ENCODE results near the gene FEN1. TPM values are rescaled to one million over a fixed set of nuclear protein-coding genes. Genes with fewer than 3 reads are reported as not detected.

Gene FEN1
- total and polyA plus RNA-seq, 2 of the 13 experiments (the other 11 are each of a cell fraction or from before 2014, with no cell fraction given) = 12.4 to 102 TPM

GRCh38 chr11:61795459-61795858 lies 2.7 kb downstream of the FEN1 start:
- Histone ChIP-seq H3K4me3 (replicated peaks in 1 of 3; ENCODE audit: insufficient read depth in 1 of 3, low read depth in 2 of 3, low read length in 3 of 3) (no peak overlapping the region), H3K9me3 (ENCODE audit: low read length) (no peaks in the 10 kb centered on the region), H3K79me2 (ENCODE audit: insufficient read depth, low read length) (peaks cover 50% of the 10 kb centered on the region), H3K4me2 (ENCODE audit: low read depth, low read length) (no peak overlapping the region), H3K9ac (ENCODE audit: insufficient read depth, low read depth, low read length) (no peak overlapping the region), H3K36me3 (replicated peaks in 1 of 2; ENCODE audit: control insufficient read depth in 1 of 2, insufficient read depth in 2 of 2, low read length in 2 of 2) (peaks cover 7 to 26% of the 10 kb centered on the region in 2 experiments; a peak in 3 of 5 replicates), H3K27me3 (ENCODE audit: control insufficient read depth in 1 of 2, insufficient read depth in 2 of 2, low read length in 2 of 2) (no peaks in the 10 kb centered on the region; a peak in 1 of 5 replicates), H3K27ac (ENCODE audit: extremely low read length, insufficient read depth, low read length) (no peak overlapping the region), H4K20me1 (ENCODE audit: insufficient read depth, low read length) (no peaks in the 10 kb centered on the region; the same call in 1 of the 2 replicates), H3K4me1 (ENCODE audit: insufficient read depth, low read length) (peaks cover 50% of the 10 kb centered on the region), H2AFZ (ENCODE audit: low read length) (no peak overlapping the region)
- no peak for FAIRE-seq
- intact Hi-C loops (cut with micrococcal nuclease; ENCODE audit: unreplicated experiment) (no loop called here), in situ Hi-C loops (cut with HindIII; ENCODE audit: extremely low pct_ligation_motif_present, low pct_unique_long_range_greater_than_20kb) (loop anchor here (10.0 kb wide), 1 partner anchor 289 kb away; no protein-coding TSS in a partner anchor)
- no TSS peak for BruUV-seq (replicated peaks)
- POLR2A ChIA-PET = interaction anchor here (3.2 kb wide), 1 partner anchor 19 kb away, joined by 28 read pairs; no protein-coding TSS in a partner anchor
- TF ChIP-seq ZNF451 (CRISPR knock-in tag; IDR thresholded peaks at IDR 0.05) = no peak
- 0 out of 2 replicates have a peak, but pooled peaks have one; percentile 19 for TF ChIP-seq ZC3H13 (CRISPR knock-in tag; IDR thresholded peaks at IDR 0.05)
- no peak for ATAC-seq
- CTCF ChIA-PET (ENCODE audit: low intra/inter-chr PET ratio, low total read pairs) = no interaction called here
- no peak for DNase-seq (ENCODE audit: low spot score)
- WGBS (ENCODE audit: low lambda C conversion rate) = 96% methylated on average over 12 of the region's 12 CpGs

- Histone ChIP-seq H4K20me1 (ENCODE audit: insufficient read depth, low read length) (no peaks in the 10 kb centered on the region; the same call in 1 of the 2 replicates), H3K9me3 (ENCODE audit: low read length) (no peaks in the 10 kb centered on the region), H2AFZ (ENCODE audit: low read length) (no peak overlapping the region), H3K36me3 (replicated peaks in 1 of 2; ENCODE audit: control insufficient read depth in 1 of 2, insufficient read depth in 2 of 2, low read length in 2 of 2) (peaks cover 7 to 27% of the 10 kb centered on the region in 2 experiments; a peak in 3 of 5 replicates), H3K9ac (ENCODE audit: insufficient read depth, low read depth, low read length) (no peak overlapping the region), H3K27me3 (ENCODE audit: control insufficient read depth in 1 of 2, insufficient read depth in 2 of 2, low read length in 2 of 2) (no peaks in the 10 kb centered on the region; a peak in 1 of 5 replicates), H3K4me2 (ENCODE audit: low read depth, low read length) (no peak overlapping the region), H3K4me3 (replicated peaks in 1 of 3; ENCODE audit: insufficient read depth in 1 of 3, low read depth in 2 of 3, low read length in 3 of 3) (no peak overlapping the region), H3K4me1 (ENCODE audit: insufficient read depth, low read length) (peaks cover 47% of the 10 kb centered on the region), H3K79me2 (ENCODE audit: insufficient read depth, low read length) (peaks cover 50% of the 10 kb centered on the region), H3K27ac (ENCODE audit: extremely low read length, insufficient read depth, low read length) (no peak overlapping the region)
- ATAC-seq = no peak
- ChIA-PET CTCF (ENCODE audit: low intra/inter-chr PET ratio, low total read pairs) (interaction anchor here (1.6 kb wide), 1 partner anchor 33 kb away, joined by 7 read pairs; the partner anchor contains the start of gene FADS2), POLR2A (interaction anchor here (3.2 kb wide), 1 partner anchor 19 kb away, joined by 28 read pairs; no protein-coding TSS in a partner anchor)
- no peak for TF ChIP-seq SIX4 (CRISPR knock-in tag; IDR thresholded peaks at IDR 0.05)
- TF ChIP-seq POLR2A (IDR thresholded peaks at IDR 0.05; ENCODE audit: insufficient read depth in 1 of 2, low read depth in 2 of 2, low read length in 2 of 2) = 0 out of 4 replicates have a peak, but pooled peaks of 1 of the 2 experiments have one; percentile 23
- no peak for TF ChIP-seq ZFP62 (CRISPR knock-in tag; IDR thresholded peaks at IDR 0.05)
- in situ Hi-C loops (cut with HindIII; ENCODE audit: extremely low pct_ligation_motif_present, low pct_unique_long_range_greater_than_20kb) = loop anchor here (10.0 kb wide), 1 partner anchor 289 kb away; no protein-coding TSS in a partner anchor
- no peak for DNase-seq (ENCODE audit: low spot score)
- intact Hi-C loops (cut with micrococcal nuclease; ENCODE audit: unreplicated experiment) = loop anchor here (2.0 kb wide), 2 partner anchors 103 to 151 kb away; no protein-coding TSS in a partner anchor
- no peak for FAIRE-seq
- 98% methylated on average over 13 of the region's 18 CpGs for WGBS (ENCODE audit: low lambda C conversion rate)
- TSS peak; percentile 2 for BruUV-seq (replicated peaks)
These were observed 3.3 kb downstream of the FEN1 start for GRCh38 chr11:61795876-61796526.
